Anterior cingulate cortex (tissue), 58 donors: ENCODE results near the gene AIFM2.
"Not testable (repeated sequence)": the region's sequence is repeated elsewhere in the genome, so short reads cannot be mapped to it uniquely, and the experiment has no call there.

Experiments used
- DNase-seq, 58 donors: peaks; one replicate each; lab custom pipeline; 2025; lab: John Stamatoyannopoulos, UW

Gene AIFM2

DNA sequence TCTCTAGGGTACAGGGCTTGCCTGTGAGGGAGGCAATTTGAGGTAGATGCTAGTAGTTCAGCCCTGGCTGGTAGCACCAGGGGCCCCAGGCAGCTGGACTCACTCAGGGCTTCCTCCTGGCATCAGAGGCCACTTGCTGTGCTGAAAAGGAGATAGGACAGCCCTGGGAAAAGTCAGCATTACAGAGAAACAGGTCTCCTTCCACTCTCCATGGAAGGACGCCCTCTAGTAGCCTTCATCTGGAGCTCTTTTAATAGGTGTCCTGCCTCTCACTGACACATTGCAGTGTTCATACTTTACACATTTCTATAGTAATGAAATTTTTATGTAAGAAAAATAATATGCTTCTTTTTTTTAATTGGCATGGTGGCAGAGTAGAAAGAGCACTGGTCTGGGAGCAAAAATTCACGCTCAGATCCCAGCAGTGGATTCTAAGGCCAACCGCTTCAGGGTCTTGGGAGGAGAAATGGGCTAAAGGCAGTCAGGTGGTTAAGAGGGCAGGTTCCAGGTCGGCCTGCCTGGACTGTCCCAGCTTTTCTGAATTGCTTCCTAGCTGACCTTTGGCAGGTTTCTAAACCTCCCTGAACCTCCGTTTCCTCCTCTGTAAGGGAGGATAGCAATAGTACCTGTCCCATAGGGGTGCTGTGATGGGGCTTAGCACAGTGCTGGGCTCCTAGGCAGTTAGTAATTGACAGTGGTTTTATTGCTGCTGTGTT lies 35.8 kb downstream of the AIFM2 start:
- DNase-seq: no peak

DNA sequence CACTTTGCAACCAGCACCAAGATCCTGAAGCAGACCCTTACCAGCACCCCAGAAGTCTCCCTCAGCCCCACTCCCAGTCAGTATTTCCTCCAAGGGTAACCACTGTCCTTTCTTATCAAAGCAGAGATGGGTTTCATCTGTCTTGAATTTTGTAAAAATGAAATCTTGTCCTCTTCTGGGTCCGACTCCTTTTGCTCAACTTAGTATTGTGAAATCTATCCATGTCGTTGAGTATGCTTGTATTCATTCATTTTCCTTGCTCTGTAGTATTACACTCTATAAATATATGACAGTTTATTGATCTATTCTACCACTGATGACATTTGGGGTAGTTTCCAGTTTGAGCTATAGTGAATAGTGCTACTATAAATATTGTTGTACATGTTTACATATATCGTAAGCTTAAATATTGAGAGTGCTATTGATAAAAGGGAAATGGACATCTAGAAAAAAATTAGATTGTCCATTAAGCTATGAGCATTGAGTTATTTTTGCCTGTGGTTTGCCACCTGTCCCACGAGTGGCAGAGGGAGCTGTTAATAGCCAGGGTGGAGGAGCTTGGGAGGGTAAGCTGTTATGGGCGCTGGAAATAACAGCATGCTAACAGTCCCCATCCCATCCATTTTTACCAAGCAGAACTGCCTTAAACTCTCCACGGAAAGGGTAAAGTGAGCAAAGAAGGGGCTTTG lies 36.5 kb downstream of the AIFM2 start:
- DNase-seq: no peak

DNA sequence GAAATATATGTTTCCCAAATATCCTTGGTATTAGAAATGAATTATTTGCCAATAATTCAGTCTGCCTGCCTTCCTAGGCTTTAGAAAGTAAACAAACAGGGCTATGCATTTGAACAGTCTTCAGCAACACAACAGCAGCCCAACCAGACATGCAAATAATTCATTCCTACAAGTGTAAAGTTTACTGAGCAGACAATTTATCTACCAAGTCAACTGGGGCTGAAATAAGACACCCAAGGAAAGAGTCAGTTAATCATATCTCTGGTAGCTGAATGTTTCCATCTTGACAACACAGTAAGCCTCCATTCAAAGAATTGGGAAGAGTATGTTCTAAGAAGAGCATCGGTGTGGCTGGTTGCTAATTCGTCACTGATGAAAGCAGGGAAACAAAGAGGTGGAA lies 38.4 kb downstream of the AIFM2 start:
- no peak for DNase-seq

- no peak for DNase-seq
These were observed 39.2 kb downstream of the AIFM2 start for GRCh38 chr10:70093335-70093944.

GRCh38 chr10:70092389-70092718 lies 40.3 kb downstream of the AIFM2 start:
- DNase-seq: no peak

DNA sequence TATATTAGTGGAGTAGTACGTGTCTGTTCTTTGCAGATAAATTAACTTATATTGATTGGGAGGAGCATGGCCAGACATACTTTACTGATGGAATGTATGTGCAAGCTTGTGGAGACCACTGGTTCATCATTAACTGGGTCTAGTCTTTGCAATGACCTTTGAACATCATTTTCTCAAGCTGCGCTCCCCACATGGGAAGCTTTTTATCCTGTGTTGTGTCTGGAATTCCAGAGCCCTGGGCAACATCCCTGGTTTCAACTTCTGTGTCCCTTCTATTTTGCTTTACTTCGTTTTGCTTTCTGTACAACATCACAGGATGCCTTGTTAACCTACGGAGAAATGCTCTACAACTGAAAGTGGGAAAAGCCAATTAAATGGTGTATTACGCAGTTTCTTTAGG lies 41.7 kb downstream of the AIFM2 start:
- DNase-seq: no peak

- DNase-seq: no peak
These were observed 42.6 kb downstream of the AIFM2 start for GRCh38 chr10:70090013-70090412.

- DNase-seq: no peak
These were observed 44.3 kb downstream of the AIFM2 start for GRCh38 chr10:70088308-70088698.

DNA sequence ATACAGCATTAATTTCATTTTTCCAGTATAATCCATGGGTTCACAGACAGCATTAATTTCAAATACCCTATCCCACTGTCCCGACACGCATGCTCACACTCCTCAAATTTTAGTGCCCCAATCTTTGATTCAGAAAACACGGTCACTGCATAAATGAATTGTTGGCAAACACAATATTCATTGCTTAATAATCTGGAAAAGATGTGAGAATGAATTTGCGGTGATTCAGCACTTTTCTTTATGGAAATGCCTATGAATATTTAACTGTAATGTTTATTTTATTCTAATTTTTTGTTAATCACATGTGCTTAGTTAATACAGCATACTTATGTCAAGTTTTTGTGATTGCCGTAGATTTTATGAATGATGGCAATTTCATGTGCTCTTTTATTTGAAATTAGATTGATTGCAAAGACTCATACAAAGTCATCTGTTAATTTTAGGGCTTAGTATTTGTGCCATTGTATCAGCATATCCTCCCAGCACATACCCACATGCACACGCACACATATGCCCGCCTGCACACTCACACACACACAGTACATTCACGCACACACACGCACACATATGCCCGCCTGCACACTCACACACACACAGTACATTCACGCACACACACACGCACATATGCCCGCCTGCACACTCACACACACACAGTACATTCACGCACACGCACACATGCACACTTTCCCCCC lies 44.9 kb downstream of the AIFM2 start:
- no peak for DNase-seq

GRCh38 chr10:70085975-70086613 lies 46.5 kb downstream of the AIFM2 start:
- DNase-seq: no peak

GRCh38 chr10:70084189-70084588 lies 48.4 kb downstream of the AIFM2 start:
- no peak for DNase-seq

DNA sequence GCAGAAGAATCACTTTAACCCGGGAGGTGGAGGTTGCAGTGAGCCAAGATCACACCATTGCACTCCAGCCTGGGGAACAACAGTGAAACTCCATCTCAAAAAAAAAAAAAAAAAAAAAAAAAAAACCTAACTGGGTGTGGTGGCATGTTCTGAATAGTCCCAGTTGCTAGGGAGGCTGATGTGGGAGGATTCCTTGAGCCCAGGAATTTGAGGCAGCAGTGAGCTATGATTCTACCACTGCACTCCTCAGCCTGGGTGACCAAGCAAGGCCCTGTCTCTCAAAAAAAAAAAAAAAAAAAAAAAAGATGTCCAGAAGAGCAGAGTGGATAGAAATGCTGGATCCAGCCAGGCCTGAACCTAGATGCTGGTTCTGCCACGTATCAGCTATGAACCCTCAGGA lies 51.8 kb downstream of the AIFM2 start:
- DNase-seq: not testable (repeated sequence)

GRCh38 chr10:70078937-70079336 lies 53.7 kb downstream of the AIFM2 start:
- DNase-seq: no peak

- DNase-seq: no peak
These were observed 54.3 kb downstream of the AIFM2 start for GRCh38 chr10:70078329-70078728.

DNA sequence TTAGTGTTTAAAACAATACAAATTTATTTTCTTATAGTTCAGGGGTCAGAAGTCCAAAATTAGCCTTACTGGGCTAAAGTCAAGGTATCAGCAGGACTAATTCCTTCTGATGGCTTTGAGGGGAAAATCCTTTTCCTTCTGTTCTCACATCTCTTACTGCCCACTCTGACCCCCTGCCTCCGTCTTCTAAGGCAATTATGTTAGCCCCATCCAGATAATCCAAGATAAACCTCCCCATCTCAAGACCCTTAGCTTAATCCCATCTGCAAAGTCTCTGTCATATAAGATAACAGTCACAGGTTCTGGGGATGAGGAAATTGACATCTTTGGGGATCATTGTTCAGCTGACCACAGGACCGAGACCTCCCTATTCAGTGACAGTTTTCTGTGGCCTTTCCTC lies 57.7 kb downstream of the AIFM2 start:
- no peak for DNase-seq

- no peak for DNase-seq
These were observed 58.5 kb downstream of the AIFM2 start for GRCh38 chr10:70074165-70074564.

DNA sequence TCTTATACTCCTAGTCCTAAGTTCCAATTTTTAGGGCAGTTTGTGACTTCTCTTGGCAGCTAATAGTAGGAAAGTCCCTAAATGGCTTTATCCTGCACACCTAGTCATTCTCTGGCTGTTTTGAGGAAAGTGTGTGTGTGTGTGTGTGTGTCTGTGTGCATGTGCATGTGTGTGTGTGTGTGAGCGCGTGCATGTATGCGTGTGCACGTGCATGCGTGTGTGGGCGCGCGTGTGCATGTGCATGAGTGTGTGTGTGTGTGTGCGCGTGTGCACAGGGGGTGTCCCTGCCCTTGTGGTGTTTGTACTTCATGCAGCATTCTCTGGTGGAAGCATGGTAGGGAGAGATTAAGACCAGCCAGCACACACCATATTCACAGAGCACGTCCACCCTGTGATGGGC lies 61.8 kb downstream of the AIFM2 start:
- no peak for DNase-seq

- DNase-seq: no peak
These were observed 63.3 kb downstream of the AIFM2 start for GRCh38 chr10:70069346-70069745.

DNA sequence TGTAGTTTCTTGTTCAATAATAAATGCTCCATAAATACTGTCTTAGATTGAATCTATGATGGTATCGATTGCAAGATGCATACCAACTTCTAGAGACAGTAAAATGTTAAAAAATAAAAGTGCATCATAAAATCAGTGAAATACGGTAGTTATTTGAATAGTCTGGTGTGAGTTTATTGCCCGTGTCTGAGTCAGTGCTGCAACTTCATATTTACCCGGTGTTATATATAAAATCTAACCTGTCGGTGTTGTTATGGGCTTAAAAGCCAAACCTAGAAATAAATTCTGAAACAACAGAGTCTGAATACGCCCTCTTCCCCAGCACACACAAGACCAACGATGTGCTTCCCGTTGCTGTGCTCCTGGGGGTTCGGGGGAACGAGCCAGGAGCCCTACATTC lies 63.7 kb downstream of the AIFM2 start:
- DNase-seq: no peak

DNA sequence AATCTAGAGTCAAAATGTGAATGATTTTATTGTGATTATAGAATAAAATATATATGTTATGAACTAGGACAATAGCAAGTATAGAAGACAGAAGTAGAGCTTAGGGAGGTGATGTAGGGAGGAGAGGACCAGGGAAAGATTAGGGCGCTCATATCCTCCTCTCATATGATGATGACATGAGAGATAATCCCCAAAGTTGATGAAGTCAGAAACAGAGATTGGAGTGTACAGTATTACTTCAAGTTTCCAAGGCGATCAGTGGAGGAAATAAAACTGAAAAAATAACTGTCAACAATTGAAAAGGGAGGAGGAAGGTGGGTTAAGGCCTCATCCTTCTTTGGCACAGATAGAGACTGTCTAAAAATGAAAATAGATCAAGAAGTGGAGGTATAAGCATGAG lies 65.0 kb downstream of the AIFM2 start:
- DNase-seq: no peak

DNA sequence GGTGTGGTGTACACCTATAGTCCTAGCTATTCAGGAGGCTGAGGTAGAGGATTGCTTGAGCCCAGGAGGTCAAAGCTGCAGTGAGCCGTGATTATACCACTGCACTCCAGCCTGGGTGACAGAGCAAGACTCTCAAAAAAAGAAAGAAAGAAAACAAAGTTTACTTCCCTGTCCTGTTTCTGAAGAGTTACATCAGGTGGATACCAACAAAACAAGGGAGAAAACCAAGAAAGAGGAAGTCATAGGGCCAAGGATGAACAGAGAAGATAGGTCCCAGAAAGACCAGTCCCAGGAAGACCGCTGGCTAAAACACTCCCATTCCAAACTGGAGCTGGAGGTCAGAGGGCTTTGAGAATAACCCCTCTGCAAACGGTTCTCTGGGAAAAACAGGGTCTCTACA lies 66.4 kb downstream of the AIFM2 start:
- no peak for DNase-seq
